ENCODE results near the gene KCNMA1.

The KCNMA1 gene

GRCh38 chr10:77511498-77512218 lies 126.0 kb downstream of the KCNMA1 start:
- no peak for DNase-seq (ENCODE audit: low read depth in 2 of 3, low spot score in 2 of 3)

GRCh38 chr10:77510695-77511094 lies 126.9 kb downstream of the KCNMA1 start:
- no peak for DNase-seq (ENCODE audit: low read depth in 2 of 3, low spot score in 2 of 3)

- DNase-seq (ENCODE audit: low read depth in 2 of 3, low spot score in 2 of 3) = no peak
Measured at GRCh38 chr10:77510294-77510693, 127.3 kb downstream of the KCNMA1 start.

GRCh38 chr10:77509391-77509790 lies 128.2 kb downstream of the KCNMA1 start:
- DNase-seq (ENCODE audit: low read depth in 2 of 3, low spot score in 2 of 3) = no peak

GRCh38 chr10:77507291-77507880 lies 130.2 kb downstream of the KCNMA1 start:
- no peak for DNase-seq (ENCODE audit: low read depth in 2 of 3, low spot score in 2 of 3)

- DNase-seq (ENCODE audit: low read depth in 2 of 3, low spot score in 2 of 3) = no peak
Measured at GRCh38 chr10:77506517-77507200, 130.9 kb downstream of the KCNMA1 start.

- DNase-seq (ENCODE audit: low read depth in 2 of 3, low spot score in 2 of 3) = no peak
Measured at GRCh38 chr10:77505431-77506334, 131.9 kb downstream of the KCNMA1 start.

GRCh38 chr10:77504873-77505257 lies 132.7 kb downstream of the KCNMA1 start:
- DNase-seq (ENCODE audit: low read depth in 2 of 3, low spot score in 2 of 3) = no peak

GRCh38 chr10:77504196-77504872 lies 133.3 kb downstream of the KCNMA1 start:
- no peak for DNase-seq (ENCODE audit: low read depth in 2 of 3, low spot score in 2 of 3)

- DNase-seq (ENCODE audit: low read depth in 2 of 3, low spot score in 2 of 3) = no peak
Measured at GRCh38 chr10:77501846-77502261, 135.8 kb downstream of the KCNMA1 start.

- DNase-seq (ENCODE audit: low read depth in 2 of 3, low spot score in 2 of 3) = no peak
Measured at GRCh38 chr10:77501152-77501845, 136.3 kb downstream of the KCNMA1 start.

GRCh38 chr10:77500754-77501151 lies 136.9 kb downstream of the KCNMA1 start:
- DNase-seq (ENCODE audit: low read depth in 2 of 3, low spot score in 2 of 3) = no peak

GRCh38 chr10:77498829-77499228 lies 138.8 kb downstream of the KCNMA1 start:
- DNase-seq (ENCODE audit: low read depth in 2 of 3, low spot score in 2 of 3) = no peak

- no peak for DNase-seq (ENCODE audit: low read depth in 2 of 3, low spot score in 2 of 3)
Measured at GRCh38 chr10:77498210-77498609, 139.4 kb downstream of the KCNMA1 start.

- DNase-seq (ENCODE audit: low read depth in 2 of 3, low spot score in 2 of 3) = no peak
Measured at GRCh38 chr10:77497748-77498147, 139.9 kb downstream of the KCNMA1 start.

- DNase-seq (ENCODE audit: low read depth in 2 of 3, low spot score in 2 of 3) = no peak
Measured at GRCh38 chr10:77496941-77497420, 140.6 kb downstream of the KCNMA1 start.

- DNase-seq (ENCODE audit: low read depth in 2 of 3, low spot score in 2 of 3) = no peak
Measured at GRCh38 chr10:77494756-77495541, 142.7 kb downstream of the KCNMA1 start.

- DNase-seq (ENCODE audit: low read depth in 2 of 3, low spot score in 2 of 3) = no peak
Measured at GRCh38 chr10:77494327-77494726, 143.3 kb downstream of the KCNMA1 start.

GRCh38 chr10:77493851-77494261 lies 143.8 kb downstream of the KCNMA1 start:
- DNase-seq (ENCODE audit: low read depth in 2 of 3, low spot score in 2 of 3) = no peak

Data from activated CD8-positive, alpha-beta memory T cell treated with anti-CD3 and anti-CD28 coated beads for 48 hours (primary cell).